Measurements from ENCODE around the gene MICAL2. TPM values are rescaled to one million over a fixed set of nuclear protein-coding genes. Genes with fewer than 3 reads are reported as not detected.
A peak's percentile ranks its signal among the peaks of the same experiment; 100 is the strongest.

Gene MICAL2
- total RNA-seq, 4 donors from 2014 or later, result 27.4 to 63.6 (median 51.9) TPM

GRCh38 chr11:12085371-12086251, 24.8 kb upstream of the MICAL2 start:
- Histone ChIP-seq H3K4me1 (peaks cover 47 to 55% of the 10 kb centered on the region in 2 donors), H3K9me3 (no peaks in the 10 kb centered on the region), H3K27me3 (no peaks in the 10 kb centered on the region), H3K27ac (peak overlapping the region; percentile 82 to 89 (median 86)), H3K4me3 (replicated peaks in 1 of 3) (no peak overlapping the region), H3K36me3 (no peaks in the 10 kb centered on the region)
- 74 to 85% methylated on average over 11 of the region's 11 CpGs for WGBS, 2 donors
- DNase-seq, result no peak
- intact Hi-C loops (cut with DNase I), result no loop called here
- TF ChIP-seq POLR2A (IDR thresholded peaks at IDR 0.05) (no peak), CTCF (IDR thresholded peaks at IDR 0.05) (no peak)

- 18 to 28% methylated on average over 3 of the region's 3 CpGs for WGBS, 2 donors
- Histone ChIP-seq H3K9me3 (no peaks in the 10 kb centered on the region), H3K36me3 (no peaks in the 10 kb centered on the region), H3K27ac (peak overlapping the region; percentile 82 to 89 (median 86)), H3K27me3 (no peaks in the 10 kb centered on the region), H3K4me1 (peaks cover 47 to 61% of the 10 kb centered on the region in 2 donors), H3K4me3 (replicated peaks in 1 of 3) (no peak overlapping the region)
- peak; percentile 79 to 80 for DNase-seq
- no peak for TF ChIP-seq CTCF (IDR thresholded peaks at IDR 0.05)
- TF ChIP-seq POLR2A (IDR thresholded peaks at IDR 0.05), result peak in 1 of 2 donors; percentile 20
- intact Hi-C loops (cut with DNase I), result no loop called here
Measured at GRCh38 chr11:12086271-12087074, 23.9 kb upstream of the MICAL2 start.

- H3K9me3 ChIP-seq, result no peaks in the 10 kb centered on the region
- peaks cover 51 to 61% of the 10 kb centered on the region in 2 donors for H3K4me1 ChIP-seq
- no peak overlapping the region for H3K4me3 ChIP-seq (replicated peaks in 1 of 3)
- H3K27me3 ChIP-seq, result no peaks in the 10 kb centered on the region
- H3K36me3 ChIP-seq, result no peaks in the 10 kb centered on the region
- H3K27ac ChIP-seq, result peak overlapping the region; percentile 82 to 89 (median 86)
- intact Hi-C loops (cut with DNase I), result no loop called here
- DNase-seq, result peak; percentile 65 to 71
- WGBS, 2 donors, result 70 to 73% methylated on average over 7 of the region's 7 CpGs
- TF ChIP-seq POLR2A (IDR thresholded peaks at IDR 0.05) (no peak), CTCF (IDR thresholded peaks at IDR 0.05) (peak in 3 of 6 experiments; percentile 15 to 34 (median 21))
Measured at GRCh38 chr11:12087075-12088004, 23.1 kb upstream of the MICAL2 start.

- peak in 1 of 2 donors; percentile 32 for DNase-seq
Measured at GRCh38 chr11:12088047-12088481, 22.3 kb upstream of the MICAL2 start.

More at GRCh38 chr11:12088047-12088481, 22.3 kb upstream of the MICAL2 start:
- no peaks in the 10 kb centered on the region for H3K9me3 ChIP-seq
- no peak overlapping the region for H3K4me3 ChIP-seq (replicated peaks in 1 of 3)
- 56 to 64% methylated on average over 7 of the region's 7 CpGs for WGBS, 2 donors
- no peaks in the 10 kb centered on the region for H3K36me3 ChIP-seq
- TF ChIP-seq POLR2A (IDR thresholded peaks at IDR 0.05) (no peak), CTCF (IDR thresholded peaks at IDR 0.05) (peak in 1 of 6 experiments; percentile 36)
- intact Hi-C loops (cut with DNase I), result no loop called here
- H3K27ac ChIP-seq, result peak overlapping the region; percentile 82 to 89 (median 86)
- peaks cover 55 to 61% of the 10 kb centered on the region in 2 donors for H3K4me1 ChIP-seq
- H3K27me3 ChIP-seq, result no peaks in the 10 kb centered on the region

Measured in thyroid gland (tissue), 4 donors.